NCI-H510A treated with DMSO at 0.1 percent for 48 hours (cell line): ENCODE measurements around the gene A4GALT.
"Not testable (repeated sequence)": the region's sequence is repeated elsewhere in the genome, so short reads cannot be mapped to it uniquely, and the experiment has no call there.

Experiments used
- DNase-seq: peaks from one replicate; lab custom pipeline; 2025; lab: John Stamatoyannopoulos, UW

Gene A4GALT

GRCh38 chr22:42742940-42743339, 22.3 kb upstream of the A4GALT start:
- DNase-seq, result no peak

GRCh38 chr22:42740320-42740719, 19.6 kb upstream of the A4GALT start:
- DNase-seq, result not testable (repeated sequence)

GRCh38 chr22:42734406-42734805, 13.7 kb upstream of the A4GALT start:
- no peak for DNase-seq

DNA sequence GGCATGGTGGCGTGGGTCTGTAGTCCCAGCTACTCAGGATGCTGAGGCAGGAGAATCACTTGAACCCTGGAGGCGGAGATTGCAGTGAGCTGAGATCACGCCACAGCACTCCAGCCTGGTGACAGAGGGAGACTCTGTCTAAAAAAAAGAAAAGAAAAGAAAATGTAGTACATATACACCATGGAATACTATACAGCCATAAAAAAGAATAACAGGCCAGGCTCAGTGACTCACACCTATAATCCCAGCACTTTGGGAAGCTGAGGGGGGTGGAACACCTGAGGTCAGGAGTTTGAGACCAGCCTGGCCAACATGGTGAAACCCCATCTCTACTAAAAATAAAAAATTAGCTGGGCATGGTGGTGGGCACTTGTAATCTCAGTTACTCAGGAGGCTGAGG, 12.7 kb upstream of the A4GALT start:
- not testable (repeated sequence) for DNase-seq

DNA sequence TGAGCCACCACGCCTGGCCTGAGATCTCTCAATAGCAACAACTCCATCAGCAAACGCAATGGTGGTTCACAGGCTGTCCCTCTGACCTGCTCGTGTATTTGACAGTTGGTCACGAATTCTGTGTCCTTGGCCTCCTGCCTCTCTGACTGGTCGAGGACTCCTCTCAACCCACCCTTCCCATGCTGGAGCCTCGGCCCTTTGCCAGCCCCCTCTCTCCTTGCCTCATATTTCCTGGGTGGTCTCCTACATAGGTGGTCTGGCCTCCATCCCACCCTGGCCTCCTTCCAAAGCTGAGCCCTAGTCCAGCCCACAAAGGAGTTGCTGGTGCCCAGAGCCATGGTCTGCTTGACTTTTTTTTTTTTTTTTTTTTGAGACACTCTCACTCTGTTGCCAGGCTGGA, 11.4 kb upstream of the A4GALT start:
- no peak for DNase-seq

- DNase-seq, result no peak
Measured at GRCh38 chr22:42726811-42727210, 6.1 kb upstream of the A4GALT start.

DNA sequence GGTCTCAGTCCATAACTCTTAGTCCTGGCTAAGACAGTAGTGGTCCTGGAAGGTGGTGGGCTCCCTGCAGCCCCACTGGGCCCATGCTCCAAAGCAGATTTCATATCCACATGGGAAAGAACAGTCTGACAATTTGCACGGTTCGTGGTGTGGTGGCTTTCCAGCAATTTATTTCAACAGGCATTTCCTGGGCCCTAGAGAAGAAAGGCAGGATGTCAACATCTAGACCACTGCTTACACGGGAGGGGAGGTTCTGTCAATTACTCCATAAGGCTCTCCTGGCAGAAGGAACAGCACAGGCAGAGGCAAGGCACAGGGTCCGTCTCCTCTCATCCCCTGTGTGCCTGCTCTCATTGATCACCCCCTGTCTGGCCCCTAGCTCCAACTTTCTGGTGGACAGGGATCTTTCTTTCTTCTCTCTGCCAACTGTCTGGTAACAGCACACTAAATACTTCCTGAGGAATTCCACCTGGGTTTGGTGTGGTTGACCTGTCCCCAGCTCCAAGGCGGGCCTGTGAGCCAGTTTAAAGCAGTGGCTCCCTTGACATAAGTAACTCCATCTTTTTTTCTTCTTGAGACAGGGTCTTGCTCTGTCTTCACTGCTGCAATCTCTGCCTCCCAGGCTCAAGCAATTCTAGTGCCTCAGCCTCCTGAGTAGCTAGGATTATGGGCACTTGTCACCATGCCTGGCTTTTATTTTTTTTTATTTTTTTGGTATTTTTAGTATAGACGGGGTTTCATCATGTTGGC, 5.1 kb upstream of the A4GALT start:
- DNase-seq, result no peak

DNA sequence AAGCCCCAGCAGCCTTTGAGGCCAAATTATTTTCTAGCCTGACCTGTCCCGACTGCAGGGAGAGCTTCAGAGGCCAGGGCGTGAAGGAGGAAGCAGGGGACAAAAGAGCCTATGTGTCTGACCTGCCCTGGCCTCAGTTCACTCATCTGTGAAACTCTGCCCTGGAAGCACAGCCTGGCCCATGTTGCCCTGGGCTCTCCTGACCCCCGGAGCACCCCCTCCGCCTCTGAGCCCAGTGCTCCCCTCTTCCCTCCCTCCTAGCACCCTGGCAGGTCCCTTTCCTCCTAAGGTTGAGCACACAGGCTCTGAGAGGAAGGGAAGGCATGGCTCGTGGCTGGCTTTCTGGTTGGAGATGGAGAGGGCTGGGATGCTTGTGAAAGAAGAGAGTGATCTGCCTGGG, 3.4 kb upstream of the A4GALT start:
- no peak for DNase-seq

DNA sequence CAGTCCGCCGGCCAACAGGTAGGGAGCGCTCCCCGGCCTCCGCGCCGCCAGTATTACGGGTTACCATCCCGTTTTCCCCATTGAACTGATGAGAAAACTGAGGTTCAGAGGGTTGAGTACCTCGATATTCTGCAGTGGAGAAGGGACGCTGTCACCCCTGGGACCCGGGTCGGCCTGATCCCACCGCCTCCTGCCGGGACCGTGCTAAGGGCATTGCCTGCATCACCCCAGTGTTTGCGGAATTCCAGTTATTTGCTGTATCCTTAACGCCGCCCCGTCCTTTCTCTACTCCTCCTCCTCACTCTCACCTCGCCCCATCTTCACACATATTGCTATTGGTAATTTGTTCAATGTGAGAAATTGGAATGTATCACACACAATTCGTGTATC, 370 bp upstream of the A4GALT start:
- DNase-seq, result no peak

DNA sequence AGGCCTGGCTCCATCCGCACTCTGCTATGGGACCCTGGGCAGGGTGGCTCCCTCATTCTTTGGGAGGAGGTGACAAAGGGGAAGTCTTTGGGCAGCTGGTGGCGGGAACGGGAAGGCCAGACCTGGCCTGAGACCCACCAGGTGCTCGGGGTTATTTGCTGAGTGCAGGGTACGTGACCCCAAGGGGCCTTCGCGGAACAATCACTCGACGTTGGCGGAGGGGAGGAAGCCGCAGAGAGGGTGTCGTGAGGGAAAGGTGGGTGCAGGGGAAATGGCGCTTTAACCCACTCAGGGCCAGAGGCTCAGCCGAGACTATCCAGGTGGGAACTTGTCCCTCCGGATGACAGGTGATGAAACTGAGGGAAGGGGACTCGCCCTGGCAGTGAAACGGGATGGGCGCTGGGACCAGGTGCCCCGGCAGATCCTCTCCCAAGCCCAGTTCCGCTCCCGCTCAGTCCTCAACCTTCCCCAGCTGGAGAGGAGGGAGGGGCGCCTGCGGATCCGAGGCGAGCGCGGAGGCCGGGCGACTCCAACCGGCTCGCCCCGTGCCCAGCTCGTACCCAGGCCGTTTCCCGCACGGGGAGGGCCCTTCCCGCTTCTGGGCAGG, 911 bp downstream of the A4GALT start:
- DNase-seq, result no peak

DNA sequence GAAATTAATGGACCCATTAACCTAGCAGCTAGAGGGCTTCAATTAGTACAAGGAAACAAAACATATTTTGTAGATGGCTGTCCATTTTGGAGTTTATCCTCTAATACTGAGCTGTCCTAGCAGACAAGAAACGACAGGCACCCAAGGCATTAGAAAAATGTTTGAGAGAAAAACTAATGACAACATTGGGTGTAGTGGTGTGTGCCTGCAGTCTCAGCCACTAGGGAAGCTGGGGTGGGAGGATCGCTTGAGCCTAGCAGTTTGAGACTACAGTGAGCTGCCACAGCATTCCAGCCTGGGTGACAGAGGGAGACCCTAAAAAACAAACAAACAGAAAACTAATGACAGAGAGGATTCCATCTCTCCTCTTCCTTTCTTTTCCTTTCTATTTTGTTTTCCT, 1.5 kb downstream of the A4GALT start:
- DNase-seq, result no peak

DNA sequence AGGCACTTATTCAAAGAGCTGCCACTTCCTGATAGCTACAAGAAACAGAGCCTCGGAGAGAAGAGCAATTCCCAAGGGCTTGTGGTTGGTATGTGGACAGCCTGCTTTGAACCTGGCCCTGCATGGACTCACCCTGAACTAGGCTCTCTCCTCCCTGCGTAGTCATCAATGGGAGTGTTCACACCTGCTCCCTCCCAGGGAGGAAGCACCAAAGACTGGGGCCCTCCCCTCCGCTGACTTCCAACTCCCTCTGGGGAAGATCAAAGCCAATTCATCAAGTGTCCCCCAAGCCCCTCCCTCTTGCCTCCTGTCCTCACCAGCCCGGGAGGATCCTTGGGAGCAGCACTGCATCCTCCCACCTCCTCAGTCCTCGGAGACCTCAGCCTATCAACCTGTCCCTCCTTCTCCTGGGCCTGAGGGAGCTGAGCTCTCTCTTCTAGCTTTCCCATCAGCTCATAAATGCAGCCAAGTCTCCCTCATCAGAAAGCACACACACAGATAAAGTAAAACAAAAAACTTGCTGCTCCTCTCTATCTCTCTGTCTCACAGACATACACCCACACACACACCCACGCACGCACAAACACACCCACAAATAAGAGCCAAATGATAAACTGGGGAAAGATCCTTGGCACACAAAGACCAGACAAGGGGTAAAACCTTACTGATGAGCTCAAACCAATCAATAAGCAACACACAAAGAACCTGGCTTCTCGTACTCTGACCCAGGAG, 3.3 kb downstream of the A4GALT start:
- DNase-seq, result peak; percentile 56

DNA sequence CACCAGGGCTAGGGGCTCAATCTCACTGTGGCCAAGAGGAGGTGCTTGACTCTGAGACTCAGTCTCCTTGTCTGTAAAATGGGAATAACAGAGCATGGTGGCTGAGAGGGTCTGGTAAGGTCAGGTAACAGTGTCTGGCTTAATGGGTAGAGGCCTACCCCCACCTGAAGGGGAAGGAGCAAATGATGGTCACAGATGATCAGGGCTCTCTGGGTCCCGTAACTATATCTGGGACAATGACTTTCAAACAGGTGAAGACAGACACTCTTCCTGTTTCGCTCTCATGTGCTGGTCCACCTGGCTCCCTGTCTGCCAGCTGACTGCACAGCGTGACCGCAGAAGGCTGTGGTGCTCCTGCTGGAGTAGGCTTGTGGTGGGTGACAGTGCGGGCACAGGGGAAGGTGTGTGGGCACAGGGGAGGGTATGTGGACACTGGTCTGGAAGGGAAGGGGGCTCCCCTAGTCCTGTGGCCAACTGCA, 4.0 kb downstream of the A4GALT start:
- DNase-seq, result no peak

GRCh38 chr22:42716221-42716620, 4.4 kb downstream of the A4GALT start:
- no peak for DNase-seq

GRCh38 chr22:42714768-42715390, 5.8 kb downstream of the A4GALT start:
- no peak for DNase-seq

DNA sequence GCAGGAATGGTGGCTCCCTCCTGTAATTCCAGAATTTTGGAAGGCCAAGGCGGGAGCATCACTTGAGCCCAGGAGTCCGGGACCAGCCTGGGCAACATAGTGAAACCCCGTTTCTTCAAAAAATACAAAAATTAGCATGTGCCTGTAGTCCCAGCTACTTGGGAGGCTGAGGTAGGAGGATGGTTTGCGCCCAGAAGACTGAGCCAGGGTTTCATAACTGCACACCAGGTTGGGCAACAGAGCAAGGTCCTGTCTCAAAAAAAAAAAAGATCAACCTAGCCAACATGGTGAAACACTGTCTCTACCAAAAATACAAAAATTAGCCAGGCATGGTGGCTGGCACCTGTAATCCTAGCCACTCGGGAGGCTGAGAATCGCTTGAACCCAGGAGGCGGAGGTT, 6.4 kb downstream of the A4GALT start:
- no peak for DNase-seq

DNA sequence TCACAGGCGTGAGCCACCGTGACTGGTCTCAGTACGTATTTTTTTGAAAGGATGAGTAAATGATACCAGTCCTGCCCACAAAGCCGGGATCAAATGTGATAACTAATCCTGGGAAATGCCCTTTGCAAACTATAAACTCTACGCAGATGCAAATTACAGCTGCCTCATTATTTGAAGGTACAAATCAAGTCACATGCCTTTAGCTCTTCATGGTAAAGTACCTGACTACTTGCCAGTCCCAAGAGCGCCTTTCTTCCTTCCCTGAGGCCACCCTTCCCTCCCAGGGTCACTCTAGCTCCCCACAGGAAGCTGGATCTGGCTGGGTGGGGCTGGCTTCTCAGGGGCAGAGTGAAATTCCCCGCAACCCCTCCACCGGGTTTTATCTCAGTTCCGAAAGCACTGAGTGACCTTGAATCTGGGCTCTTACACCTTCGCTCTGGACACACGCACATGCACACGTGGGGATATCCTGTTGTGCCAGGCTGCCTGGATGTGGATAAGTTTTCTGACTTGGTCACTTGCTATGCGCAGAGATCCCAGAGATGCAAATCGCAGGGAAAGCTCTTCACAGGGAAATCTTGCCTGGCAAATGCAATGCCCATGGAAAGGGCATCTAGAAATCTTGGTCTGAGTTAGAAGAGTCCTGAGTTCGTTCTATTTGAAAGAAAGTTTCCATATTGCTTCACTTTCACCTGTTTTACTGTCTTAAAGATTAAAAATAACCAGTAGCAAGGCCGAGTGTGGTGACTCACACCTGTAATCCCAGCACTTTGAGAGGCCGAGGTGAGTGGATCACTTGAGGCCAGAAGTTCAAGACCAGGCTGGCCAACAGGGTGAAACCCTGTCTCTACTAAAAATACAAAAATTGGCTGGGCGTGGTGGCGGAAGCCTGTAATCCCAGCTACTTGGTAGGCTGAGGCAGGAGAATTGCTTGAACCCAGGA, 8.5 kb downstream of the A4GALT start:
- DNase-seq, result no peak

GRCh38 chr22:42711281-42711731, 9.4 kb downstream of the A4GALT start:
- no peak for DNase-seq

DNA sequence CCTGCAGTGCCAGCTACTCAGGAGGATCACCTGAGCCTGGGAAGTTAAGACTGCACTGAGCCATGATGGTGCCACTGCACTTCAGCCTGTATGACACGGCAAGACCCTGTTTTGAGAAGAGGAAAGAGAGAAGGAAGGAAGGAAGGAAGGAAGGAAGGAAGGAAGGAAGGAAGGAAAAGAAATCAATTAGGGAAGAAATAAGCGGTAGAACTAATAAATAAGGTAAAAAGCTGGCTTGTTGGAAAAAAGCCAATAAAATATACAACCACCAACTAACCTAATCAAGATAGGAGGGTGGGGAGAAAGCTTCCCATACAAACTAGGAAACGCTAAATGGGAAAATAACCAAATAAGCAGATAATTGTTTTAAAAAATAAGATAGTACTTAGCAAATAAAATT, 12.3 kb downstream of the A4GALT start:
- DNase-seq, result no peak

- no peak for DNase-seq
Measured at GRCh38 chr22:42707496-42707895, 13.2 kb downstream of the A4GALT start.

GRCh38 chr22:42704896-42705295, 15.8 kb downstream of the A4GALT start:
- no peak for DNase-seq
